Amygdala (tissue), 56 donors: ENCODE results near the gene FBLIM1.
A peak's percentile ranks its signal among the peaks of the same experiment; 100 is the strongest.

ENCODE experiments used
- DNase-seq, 56 donors: peaks; one replicate each; lab custom pipeline; 2025; lab: John Stamatoyannopoulos, UW

FBLIM1 gene

GRCh38 chr1:15764269-15764764 lies 5.7 kb downstream of the FBLIM1 start:
- DNase-seq = no peak

GRCh38 chr1:15764890-15765289 lies 6.3 kb downstream of the FBLIM1 start:
- DNase-seq = no peak

DNA sequence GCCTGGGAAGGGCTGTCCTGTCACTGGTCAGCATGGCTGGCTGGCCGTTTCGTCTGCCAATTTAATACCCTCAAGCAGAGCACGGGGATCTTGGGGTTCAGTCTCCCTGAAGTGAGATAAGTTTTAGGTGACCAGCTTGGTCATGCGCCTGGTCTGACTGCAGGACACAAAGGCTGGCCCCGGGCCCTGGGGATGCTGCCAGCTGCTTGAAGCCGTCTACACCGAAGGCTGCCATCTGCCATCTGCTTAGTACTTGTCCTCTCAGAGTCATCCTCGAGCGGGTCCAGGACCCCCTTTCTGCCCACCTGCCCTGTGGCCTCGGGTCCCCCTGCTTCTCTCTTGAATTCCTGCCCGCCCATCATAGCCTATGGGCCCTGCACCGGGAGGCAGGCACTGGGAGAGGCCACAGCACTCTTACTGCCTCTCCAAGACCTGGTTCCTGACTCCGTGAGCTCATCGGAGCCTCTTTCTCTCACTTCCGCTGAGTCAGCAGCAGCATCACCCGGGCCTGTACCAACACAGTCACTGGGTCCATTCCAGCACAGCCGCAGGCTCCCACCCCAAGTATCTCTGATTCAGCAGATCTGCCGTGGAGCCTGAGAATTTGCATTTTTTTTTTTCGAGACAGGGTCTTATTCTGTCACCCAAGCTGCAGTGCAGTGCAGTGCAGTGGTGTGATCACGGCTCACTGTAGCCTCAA lies 7.0 kb downstream of the FBLIM1 start:
- DNase-seq = peak in 3 of 56 donors; percentile 2 to 38 (median 15)

- DNase-seq = no peak
These were observed 9.3 kb downstream of the FBLIM1 start for GRCh38 chr1:15767941-15768340.

- DNase-seq = no peak
These were observed 9.8 kb downstream of the FBLIM1 start for GRCh38 chr1:15768388-15768787.

DNA sequence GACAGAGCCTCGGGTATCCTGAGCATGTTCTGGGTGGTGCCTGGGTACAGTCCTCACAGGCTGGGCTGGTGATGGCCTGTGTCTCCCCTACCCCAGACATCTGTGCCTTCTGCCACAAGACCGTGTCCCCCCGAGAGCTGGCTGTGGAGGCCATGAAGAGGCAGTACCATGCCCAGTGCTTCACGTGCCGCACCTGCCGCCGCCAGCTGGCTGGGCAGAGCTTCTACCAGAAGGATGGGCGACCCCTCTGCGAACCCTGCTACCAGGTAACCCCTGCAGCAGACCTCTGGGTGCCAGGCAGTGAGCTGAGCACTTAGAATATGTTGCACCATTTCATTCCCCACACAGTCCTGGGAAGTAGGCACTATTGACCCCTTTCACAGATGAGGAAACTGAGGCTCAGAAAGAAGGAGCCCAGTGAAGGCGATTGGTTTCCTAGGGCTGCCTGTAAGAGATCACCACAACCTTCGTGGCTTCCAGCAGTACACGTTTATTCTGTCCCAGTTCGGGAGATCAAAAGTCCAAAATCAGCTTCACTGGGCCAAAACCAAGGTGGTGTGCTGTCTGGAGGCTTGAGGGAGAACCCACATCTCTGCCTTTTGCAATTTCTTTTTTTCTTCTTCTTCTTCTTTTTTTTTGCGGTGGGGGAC lies 11.8 kb downstream of the FBLIM1 start:
- no peak for DNase-seq

DNA sequence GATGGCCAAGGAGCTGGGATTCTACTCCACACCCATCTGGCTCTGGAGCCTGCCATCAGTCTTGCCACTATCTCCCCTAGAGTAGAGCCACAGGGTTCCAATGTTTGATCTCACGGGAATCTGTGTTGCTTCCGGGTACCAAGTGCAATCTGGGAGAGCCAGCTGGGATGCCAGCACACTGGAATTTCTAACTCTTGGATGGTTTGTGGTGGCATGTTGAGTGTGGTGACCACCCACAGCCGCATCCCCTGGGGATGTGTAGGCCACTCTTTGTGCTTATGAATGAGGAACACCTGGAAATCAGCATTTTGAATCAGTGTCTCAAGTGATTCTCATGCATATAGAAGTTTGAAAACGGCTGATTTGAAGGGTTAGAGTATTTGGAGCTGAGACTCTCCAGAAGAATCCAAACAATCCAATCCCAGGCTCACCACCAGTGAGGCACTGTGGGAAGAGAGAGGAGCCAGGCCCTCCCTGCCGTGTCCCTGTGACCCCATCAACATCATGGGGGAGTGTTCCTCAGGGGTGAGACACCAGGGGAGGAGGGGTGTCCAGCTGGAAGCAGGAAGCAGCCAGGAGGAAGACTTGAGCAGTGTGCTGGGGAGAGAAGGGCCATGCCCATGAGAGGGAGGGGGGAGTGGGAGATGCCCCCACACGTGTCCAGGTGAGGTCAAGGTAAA lies 13.4 kb downstream of the FBLIM1 start:
- no peak for DNase-seq

- DNase-seq = no peak
These were observed 17.1 kb downstream of the FBLIM1 start for GRCh38 chr1:15775706-15776105.

GRCh38 chr1:15777909-15778707 lies 19.5 kb downstream of the FBLIM1 start:
- no peak for DNase-seq

GRCh38 chr1:15785683-15786082 lies 27.1 kb downstream of the FBLIM1 start:
- DNase-seq = no peak

- DNase-seq = peak in 6 of 56 donors; percentile 6 to 29 (median 11)
These were observed 28.0 kb downstream of the FBLIM1 start for GRCh38 chr1:15786581-15786980.

DNA sequence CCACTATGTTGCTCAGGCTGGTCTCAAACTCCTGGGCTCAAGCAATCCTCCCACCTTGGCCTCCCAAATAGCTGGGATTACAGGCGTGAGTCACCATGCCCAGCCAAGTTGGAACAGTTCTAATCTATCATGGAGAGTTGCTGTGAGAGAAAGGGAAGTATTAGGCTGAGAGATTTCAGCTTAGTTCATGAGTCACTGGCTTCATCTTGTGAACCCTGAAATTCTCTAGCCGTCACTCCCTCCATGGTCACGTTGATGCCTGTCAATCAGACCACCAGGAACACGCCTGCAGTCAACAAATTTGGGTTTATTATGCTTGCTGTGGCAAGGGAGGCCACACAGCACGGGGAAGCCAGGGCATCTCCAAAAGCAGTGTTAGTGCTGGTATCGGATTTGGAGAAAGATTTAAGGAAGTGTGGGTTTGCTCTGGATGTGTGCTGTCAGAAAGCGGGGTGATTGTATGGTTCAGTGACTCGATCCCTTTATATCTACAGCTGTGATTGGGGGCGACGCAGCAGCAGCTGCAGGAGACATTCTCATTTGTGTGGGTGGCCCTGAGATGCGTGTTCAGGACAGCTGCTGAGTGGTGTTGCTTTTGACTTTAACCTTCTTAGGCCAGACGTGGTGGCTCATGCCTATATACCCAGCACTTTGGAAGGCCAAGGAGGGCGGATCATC lies 30.2 kb downstream of the FBLIM1 start:
- DNase-seq = no peak

GRCh38 chr1:15796086-15796462 lies 37.5 kb downstream of the FBLIM1 start:
- no peak for DNase-seq

DNA sequence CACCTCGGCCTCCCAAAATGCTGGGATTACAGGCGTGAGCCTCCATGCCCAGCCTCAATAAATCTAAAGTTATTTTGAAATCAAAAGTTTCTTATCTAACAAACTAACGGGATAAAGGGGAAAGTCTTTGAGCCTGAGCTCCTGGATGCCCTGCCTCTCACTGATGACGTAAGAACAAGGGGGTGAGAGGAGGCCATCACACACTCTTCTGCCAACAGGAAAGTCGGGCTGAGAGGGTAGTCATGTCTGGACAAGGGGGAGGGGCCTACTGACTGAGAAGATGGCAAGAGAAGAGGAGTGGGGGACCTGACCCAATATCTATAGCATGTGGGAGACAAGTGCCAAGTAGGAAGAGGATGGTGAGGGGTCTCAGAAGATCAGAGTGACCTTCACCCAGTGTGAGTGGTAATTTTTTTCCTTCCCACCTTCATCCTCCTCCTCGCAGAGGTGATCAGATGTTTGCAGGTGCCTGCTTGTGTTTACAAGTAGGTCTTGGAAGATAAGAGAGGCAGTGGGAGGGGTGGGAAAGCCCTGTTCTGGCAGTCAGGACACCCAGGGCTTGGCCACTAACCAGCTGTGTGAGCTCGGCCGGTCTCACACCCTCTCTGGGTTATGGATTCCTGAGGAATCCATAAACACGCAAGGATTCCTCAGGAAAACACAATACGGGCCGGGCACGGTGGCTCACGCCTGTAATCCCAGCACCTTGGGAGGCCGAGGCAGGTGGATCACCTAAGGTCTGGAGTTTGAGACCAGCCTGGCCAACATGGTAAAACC lies 39.2 kb downstream of the FBLIM1 start:
- DNase-seq = no peak

DNA sequence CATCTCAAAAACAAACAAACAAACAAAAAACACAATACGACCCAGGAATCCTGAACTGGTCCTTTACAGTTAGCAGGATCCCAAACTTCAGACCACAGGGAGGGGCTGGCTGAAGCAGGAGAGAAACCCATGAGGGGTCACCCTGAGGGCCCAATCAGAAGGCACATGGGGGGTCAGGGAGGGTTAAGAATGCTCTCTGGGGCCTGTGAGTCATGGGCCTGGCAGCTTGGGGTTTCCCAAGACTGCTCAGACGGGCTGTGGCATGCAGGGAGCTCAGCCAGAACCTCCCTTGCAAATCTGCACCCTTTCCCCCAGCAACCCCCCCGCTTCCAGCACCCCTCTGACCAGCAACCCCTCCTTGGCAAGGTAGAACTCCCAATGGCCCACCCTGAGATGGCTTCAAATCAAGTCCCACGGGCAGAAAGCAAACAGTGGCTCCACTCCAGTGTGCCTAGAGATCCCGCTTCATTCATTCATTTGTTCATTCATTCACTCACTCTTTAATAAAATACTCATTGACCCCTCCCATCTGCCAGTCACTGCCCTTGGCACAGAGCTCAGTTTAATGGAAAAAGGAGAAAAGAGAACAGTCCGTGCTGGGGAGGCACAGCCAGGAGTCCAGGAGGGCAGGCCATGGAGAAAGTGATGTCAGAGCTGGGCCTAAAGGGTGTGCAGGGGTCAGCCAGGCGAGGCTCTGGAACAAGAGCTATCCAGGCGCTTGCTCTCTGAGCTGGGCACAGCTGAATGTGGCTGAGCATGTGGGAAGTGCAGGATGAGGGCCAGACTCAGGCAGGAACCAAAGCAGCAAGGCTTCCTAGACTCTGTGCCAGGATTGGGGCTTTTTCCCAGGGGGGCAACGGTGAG lies 40.6 kb downstream of the FBLIM1 start:
- peak in 24 of 56 donors; percentile 4 to 73 (median 30) for DNase-seq

- DNase-seq = peak in 5 of 56 donors; percentile 3 to 25 (median 7)
These were observed 41.6 kb downstream of the FBLIM1 start for GRCh38 chr1:15799928-15800835.

DNA sequence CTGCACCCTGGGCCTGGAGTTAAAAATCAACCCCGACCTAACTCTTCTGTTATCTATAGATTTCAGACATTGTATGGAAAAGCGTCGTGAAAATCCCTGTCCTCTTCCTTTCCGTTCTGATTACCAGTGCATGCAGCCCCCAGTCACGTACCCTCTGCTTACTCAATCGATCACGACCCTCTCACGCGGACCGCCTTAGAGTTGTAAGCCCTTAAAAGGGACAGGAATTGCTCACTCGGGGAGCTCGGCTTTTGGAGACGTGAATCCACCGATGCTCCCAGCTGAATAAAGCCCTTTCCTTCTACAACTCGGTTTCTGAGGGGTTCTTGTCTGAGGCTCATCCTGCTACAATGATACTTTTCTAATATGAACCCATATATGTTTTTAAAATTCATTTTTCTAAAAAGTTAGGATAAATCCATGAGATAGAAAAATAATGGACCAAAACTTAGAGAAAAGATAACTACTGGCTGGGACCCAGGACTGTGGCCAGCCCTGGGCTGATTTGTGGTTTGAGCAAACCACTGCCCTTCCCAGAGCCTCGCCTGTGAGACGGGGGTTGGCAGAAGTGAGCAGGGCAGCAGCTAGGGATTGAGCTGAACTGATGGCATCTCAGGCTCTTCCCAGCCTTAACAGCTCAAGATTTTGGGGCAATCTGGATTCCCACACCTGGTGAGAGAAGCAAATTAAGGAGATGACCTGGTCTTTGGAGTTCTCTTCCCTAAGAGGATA lies 43.8 kb downstream of the FBLIM1 start:
- DNase-seq = no peak
